RWPE1 (cell line): ENCODE data around the gene KIF27.
A peak's percentile ranks its signal among the peaks of the same experiment; 100 is the strongest.

Experiments
- CTCF ChIA-PET: fragments of 350-600 bp; sonication (Branson Sonifier 250); formaldehyde crosslinking; extraction: SDS; loops from one replicate; lab custom pipeline; 2021; lab: Yijun Ruan, JAX
- POLR2A ChIA-PET: fragments of 400-600 bp; formaldehyde crosslinking; extraction: SDS; loops from one replicate; lab custom pipeline; 2020; ENCODE audit warnings: antibody characterized with exemption; ENCODE audit not compliant: low non-redundant PET; lab: Yijun Ruan, JAX
- DNase-seq: peaks from one replicate; pipeline ENCODE4 v3.0.0; 2012; ENCODE audit warnings: low spot score
- H3K27ac ChIP-seq: fragments of 450-650 bp; 2 replicates; pipeline ENCODE4 v1.5.1; 2017
- CTCF ChIP-seq: fragments of 450-650 bp; conservative IDR thresholded peaks from 2 replicates; pipeline ENCODE4 v1.5.1; 2017; ENCODE audit warnings: low read depth, mild to moderate bottlenecking

KIF27 gene

GRCh38 chr9:83932851-83933250 is 11.6 kb upstream of the KIF27 start:
- H3K27ac ChIP-seq = peak overlapping the region; percentile 86
- no peak for TF ChIP-seq CTCF
- no peak for DNase-seq
- ChIA-PET CTCF (interaction anchor here (0.6 to 1.5 kb wide), 2 partner anchors 319 to 328 kb away, joined by 4 to 6 read pairs; no protein-coding TSS in a partner anchor), POLR2A (no interaction called here)

GRCh38 chr9:83932011-83932410 is 10.8 kb upstream of the KIF27 start:
- no peak for TF ChIP-seq CTCF
- H3K27ac ChIP-seq = peak overlapping the region; percentile 60
- CTCF ChIA-PET = no interaction called here
- DNase-seq = no peak
- POLR2A ChIA-PET = no interaction called here

- no peak for DNase-seq
- no peak for TF ChIP-seq CTCF
- CTCF ChIA-PET = no interaction called here
- H3K27ac ChIP-seq = no peak overlapping the region
- POLR2A ChIA-PET = no interaction called here
These were observed 9.6 kb upstream of the KIF27 start for GRCh38 chr9:83930881-83931280.

- POLR2A ChIA-PET = no interaction called here
- H3K27ac ChIP-seq = no peak overlapping the region
- CTCF ChIA-PET = interaction anchor here (0.6 kb wide), 1 partner anchor 89 kb away, joined by 4 read pairs; no protein-coding TSS in a partner anchor
- DNase-seq = no peak
- TF ChIP-seq CTCF = no peak
These were observed 6.4 kb upstream of the KIF27 start for GRCh38 chr9:83927591-83927990.

- H3K27ac ChIP-seq = peak overlapping the region; percentile 98
- DNase-seq = no peak
- POLR2A ChIA-PET = interaction anchor here (1.2 kb wide), 2 partner anchors 60 to 380 kb away, joined by 3 to 4 read pairs; partner anchors contain the start of genes HNRNPK and RMI1
- no peak; the same call in 1 of the 2 replicates for TF ChIP-seq CTCF
- CTCF ChIA-PET = interaction anchor here (0.5 to 1.6 kb wide), 11 partner anchors 12 to 858 kb away, joined by 3 to 10 read pairs (median 3); no protein-coding TSS in a partner anchor
These were observed 734 bp downstream of the KIF27 start for GRCh38 chr9:83920469-83920926.

- no peak for DNase-seq
- H3K27ac ChIP-seq = no peak overlapping the region
- ChIA-PET POLR2A (interaction anchor here (0.7 kb wide), 1 partner anchor 16 kb away, joined by 5 read pairs; no protein-coding TSS in a partner anchor), CTCF (interaction anchor here (0.7 kb wide), 1 partner anchor 1607 kb away, joined by 3 read pairs; no protein-coding TSS in a partner anchor)
- no peak for TF ChIP-seq CTCF
These were observed 2.1 kb downstream of the KIF27 start for GRCh38 chr9:83919111-83919510.
